PFSK-1 (cell line): ENCODE results near the gene SLC26A6.

Source experiments
- FOXP2 ChIP-seq: optimal IDR thresholded peaks from 2 replicates; pipeline ENCODE3; 2011; ENCODE audit warnings: borderline replicate concordance, control low read depth, inconsistent platforms; ENCODE audit not compliant: insufficient read depth; ENCODE audit errors: extremely low read length, extremely low read depth
- POLR2AphosphoS5 ChIP-seq: IDR thresholded peaks from 2 replicates; pipeline ENCODE4 v1.6.1; 2012; ENCODE audit warnings: low read depth, mild to moderate bottlenecking, control low read depth, low read length, moderate library complexity
- SIN3A ChIP-seq: IDR thresholded peaks from 2 replicates; pipeline ENCODE4 v1.6.1; 2012; ENCODE audit warnings: mild to moderate bottlenecking, low read length, moderate library complexity, borderline replicate concordance; ENCODE audit not compliant: insufficient read depth
- TAF1 ChIP-seq: IDR thresholded peaks from 2 replicates; pipeline ENCODE4 v1.6.1; 2012; ENCODE audit warnings: low read length, control low read depth, borderline replicate concordance; ENCODE audit not compliant: insufficient read depth
- TF ChIP-seq, protein P1 (sequence below), 2 experiments: IDR thresholded peaks; 2 replicates each; pipeline versions ENCODE4 v1.6.1 to v1.8.0; 2011 to 2012; ENCODE audit warnings: low read depth in 2 of 2, low read length in 2 of 2, control low read depth in 1 of 2, inconsistent platforms in 1 of 2, mild to moderate bottlenecking in 1 of 2, moderate library complexity in 1 of 2; ENCODE audit not compliant: insufficient read depth in 1 of 2

Gene SLC26A6

DNA sequence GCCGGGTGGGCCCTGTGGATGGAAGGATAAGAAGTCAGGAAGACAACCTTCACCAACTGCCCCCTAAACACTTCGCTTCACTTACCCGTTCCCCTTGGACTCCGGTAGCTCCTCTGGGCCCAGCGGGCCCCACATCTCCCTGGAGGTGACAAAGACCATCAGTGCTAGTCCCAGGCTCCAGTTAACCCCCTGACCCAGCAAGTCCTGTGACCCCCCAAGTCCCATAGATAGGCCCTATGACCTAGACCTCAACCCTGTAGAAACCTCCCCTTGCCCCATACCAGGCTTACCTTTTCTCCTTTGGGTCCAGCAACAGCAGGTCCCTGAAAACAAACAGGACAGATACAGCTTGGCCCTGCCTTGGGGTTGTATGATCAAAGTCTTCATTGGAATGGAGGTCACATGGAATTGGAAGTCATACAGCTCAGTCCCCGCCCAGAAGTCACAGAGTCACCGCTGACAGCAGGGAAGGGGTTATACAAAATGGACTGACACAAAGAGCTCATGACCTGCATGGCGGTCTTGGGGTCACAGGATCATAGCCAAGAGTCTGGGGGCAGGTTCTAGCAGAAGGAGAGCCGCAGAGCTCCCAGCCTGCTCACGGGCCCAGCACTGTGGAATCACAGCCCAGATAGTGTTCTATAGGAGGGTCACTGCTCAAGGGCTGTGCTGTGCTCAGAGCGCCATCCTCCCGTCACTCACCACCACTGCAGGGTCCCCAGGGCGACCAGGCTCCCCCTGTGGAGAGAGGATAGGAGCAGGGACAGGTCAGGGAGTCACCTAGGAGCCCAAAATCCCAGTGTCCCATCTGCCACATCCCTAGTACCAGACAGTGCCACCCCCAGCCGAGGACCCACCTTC is 53.4 kb downstream of the SLC26A6 start:
- no peak for TF ChIP-seq TAF1

DNA sequence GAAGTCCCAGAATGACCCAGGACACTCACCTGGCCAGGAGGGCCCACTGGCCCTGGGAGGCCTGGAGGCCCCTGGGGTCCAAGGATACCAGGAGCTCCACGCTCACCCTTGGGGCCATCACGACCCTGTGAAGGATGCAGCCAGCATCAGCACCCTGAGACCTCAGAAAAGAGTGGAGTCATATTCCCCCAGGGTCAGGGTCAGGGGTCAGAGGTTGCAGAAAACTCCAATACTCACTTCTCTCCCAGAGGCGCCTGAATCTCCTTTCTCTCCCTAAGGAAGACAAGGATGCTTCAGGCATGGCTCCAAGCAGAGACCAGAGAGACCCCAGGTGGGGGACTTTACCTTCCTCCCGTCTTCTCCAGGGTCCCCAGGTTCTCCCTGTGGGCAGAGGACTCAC is 58.6 kb downstream of the SLC26A6 start:
- TF ChIP-seq POLR2AphosphoS5 (no peak), SIN3A (no peak), FOXP2 (no peak), TAF1 (no peak)
- TF ChIP-seq, protein P1, sequence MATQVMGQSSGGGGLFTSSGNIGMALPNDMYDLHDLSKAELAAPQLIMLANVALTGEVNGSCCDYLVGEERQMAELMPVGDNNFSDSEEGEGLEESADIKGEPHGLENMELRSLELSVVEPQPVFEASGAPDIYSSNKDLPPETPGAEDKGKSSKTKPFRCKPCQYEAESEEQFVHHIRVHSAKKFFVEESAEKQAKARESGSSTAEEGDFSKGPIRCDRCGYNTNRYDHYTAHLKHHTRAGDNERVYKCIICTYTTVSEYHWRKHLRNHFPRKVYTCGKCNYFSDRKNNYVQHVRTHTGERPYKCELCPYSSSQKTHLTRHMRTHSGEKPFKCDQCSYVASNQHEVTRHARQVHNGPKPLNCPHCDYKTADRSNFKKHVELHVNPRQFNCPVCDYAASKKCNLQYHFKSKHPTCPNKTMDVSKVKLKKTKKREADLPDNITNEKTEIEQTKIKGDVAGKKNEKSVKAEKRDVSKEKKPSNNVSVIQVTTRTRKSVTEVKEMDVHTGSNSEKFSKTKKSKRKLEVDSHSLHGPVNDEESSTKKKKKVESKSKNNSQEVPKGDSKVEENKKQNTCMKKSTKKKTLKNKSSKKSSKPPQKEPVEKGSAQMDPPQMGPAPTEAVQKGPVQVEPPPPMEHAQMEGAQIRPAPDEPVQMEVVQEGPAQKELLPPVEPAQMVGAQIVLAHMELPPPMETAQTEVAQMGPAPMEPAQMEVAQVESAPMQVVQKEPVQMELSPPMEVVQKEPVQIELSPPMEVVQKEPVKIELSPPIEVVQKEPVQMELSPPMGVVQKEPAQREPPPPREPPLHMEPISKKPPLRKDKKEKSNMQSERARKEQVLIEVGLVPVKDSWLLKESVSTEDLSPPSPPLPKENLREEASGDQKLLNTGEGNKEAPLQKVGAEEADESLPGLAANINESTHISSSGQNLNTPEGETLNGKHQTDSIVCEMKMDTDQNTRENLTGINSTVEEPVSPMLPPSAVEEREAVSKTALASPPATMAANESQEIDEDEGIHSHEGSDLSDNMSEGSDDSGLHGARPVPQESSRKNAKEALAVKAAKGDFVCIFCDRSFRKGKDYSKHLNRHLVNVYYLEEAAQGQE (IDR thresholded peaks at IDR 0.05; ENCODE audit: insufficient read depth in 1 of 2, low read depth in 2 of 2, low read length in 2 of 2): no peak
